Endothelial cell (in vitro differentiated cells): ENCODE results near the gene MYOF. TPM values are rescaled to one million over a fixed set of nuclear protein-coding genes. Genes with fewer than 3 reads are reported as not detected.

Experiments
- DNase-seq: peaks from one replicate; pipeline ENCODE4 v3.0.0; 2021; ENCODE audit warnings: low spot score
- H3K27ac Mint-ChIP-seq: one replicate; pipeline ENCODE4 v1.8.0; 2021; ENCODE audit warnings: mixed read lengths, inconsistent platforms; ENCODE audit not compliant: unreplicated experiment
- H3K27me3 Mint-ChIP-seq: one replicate; pipeline ENCODE4 v1.8.0; 2021; ENCODE audit warnings: mild to moderate bottlenecking, moderate library complexity, mixed read lengths, inconsistent platforms; ENCODE audit not compliant: unreplicated experiment
- H3K36me3 Mint-ChIP-seq: one replicate; pipeline ENCODE4 v1.8.0; 2021; ENCODE audit warnings: mild to moderate bottlenecking, low read depth, mixed read lengths, inconsistent platforms; ENCODE audit not compliant: unreplicated experiment
- H3K4me1 Mint-ChIP-seq: one replicate; pipeline ENCODE4 v1.8.0; 2021; ENCODE audit warnings: mild to moderate bottlenecking, mixed read lengths, inconsistent platforms; ENCODE audit not compliant: unreplicated experiment
- H3K4me3 Mint-ChIP-seq: one replicate; pipeline ENCODE4 v1.8.0; 2021; ENCODE audit warnings: mild to moderate bottlenecking, mixed read lengths, inconsistent platforms; ENCODE audit not compliant: unreplicated experiment
- H3K9me3 Mint-ChIP-seq: one replicate; pipeline ENCODE4 v1.8.0; 2021; ENCODE audit warnings: mixed read lengths, inconsistent platforms; ENCODE audit not compliant: unreplicated experiment
- CTCF ChIP-seq: fragments of 200-600 bp; sonication (generic); IDR thresholded peaks from one replicate; pipeline ENCODE4 v1.5.0; 2021; ENCODE audit warnings: antibody characterized with exemption; ENCODE audit not compliant: unreplicated experiment
- total RNA-seq: library from RNA; stranded (reverse); fragmentation: NEBNext Ultra II Directional; extraction: Animal tissue kit (Norgen Biotek cat#: 25700); gene quantifications from one replicate; pipeline ENCODE4 v1.2.1, GENCODE V29; 2021; ENCODE audit not compliant: unreplicated experiment

MYOF gene
- total RNA-seq, 1 donor from 2014 or later: 12.4 TPM

GRCh38 chr10:93457511-93457910 is 24.6 kb downstream of the MYOF start:
- H3K4me3 Mint-ChIP-seq: no peak overlapping the region
- no peak for TF ChIP-seq CTCF
- peaks cover 2% of the 10 kb centered on the region for H3K27me3 Mint-ChIP-seq
- no peak for DNase-seq
- no peaks in the 10 kb centered on the region for H3K36me3 Mint-ChIP-seq
- no peaks in the 10 kb centered on the region for H3K9me3 Mint-ChIP-seq
- H3K4me1 Mint-ChIP-seq: peaks cover 14% of the 10 kb centered on the region
- H3K27ac Mint-ChIP-seq: no peak overlapping the region

- no peaks in the 10 kb centered on the region for H3K36me3 Mint-ChIP-seq
- no peak overlapping the region for H3K4me3 Mint-ChIP-seq
- H3K27ac Mint-ChIP-seq: no peak overlapping the region
- H3K9me3 Mint-ChIP-seq: no peaks in the 10 kb centered on the region
- H3K4me1 Mint-ChIP-seq: peaks cover 9% of the 10 kb centered on the region
- TF ChIP-seq CTCF: no peak
- no peak for DNase-seq
- peaks cover 2% of the 10 kb centered on the region for H3K27me3 Mint-ChIP-seq
Observed at GRCh38 chr10:93456480-93456879, 25.7 kb downstream of the MYOF start.

GRCh38 chr10:93454736-93455135 is 27.4 kb downstream of the MYOF start:
- TF ChIP-seq CTCF: no peak
- peaks cover 5% of the 10 kb centered on the region for H3K4me1 Mint-ChIP-seq
- H3K27me3 Mint-ChIP-seq: no peaks in the 10 kb centered on the region
- H3K36me3 Mint-ChIP-seq: peaks cover 3% of the 10 kb centered on the region
- H3K4me3 Mint-ChIP-seq: no peak overlapping the region
- no peak overlapping the region for H3K27ac Mint-ChIP-seq
- H3K9me3 Mint-ChIP-seq: no peaks in the 10 kb centered on the region
- DNase-seq: no peak

- H3K36me3 Mint-ChIP-seq: peaks cover 3% of the 10 kb centered on the region
Observed at GRCh38 chr10:93454146-93454545, 28.0 kb downstream of the MYOF start.

GRCh38 chr10:93452143-93452542 is 30.0 kb downstream of the MYOF start:
- Mint-ChIP-seq H3K4me1 (peaks cover 2% of the 10 kb centered on the region), H3K36me3 (peaks cover 3% of the 10 kb centered on the region), H3K4me3 (no peak overlapping the region), H3K27me3 (no peaks in the 10 kb centered on the region), H3K27ac (no peak overlapping the region), H3K9me3 (no peaks in the 10 kb centered on the region)
- DNase-seq: no peak
- TF ChIP-seq CTCF: no peak

More at GRCh38 chr10:93454146-93454545, 28.0 kb downstream of the MYOF start:
- H3K27me3 Mint-ChIP-seq: no peaks in the 10 kb centered on the region
- no peak overlapping the region for H3K27ac Mint-ChIP-seq
- no peaks in the 10 kb centered on the region for H3K9me3 Mint-ChIP-seq
- no peak overlapping the region for H3K4me3 Mint-ChIP-seq
- no peak for TF ChIP-seq CTCF
- DNase-seq: no peak
- peaks cover 5% of the 10 kb centered on the region for H3K4me1 Mint-ChIP-seq
